Aorta (tissue), 5 donors: ENCODE data around the gene NOMO2. TPM values are rescaled to one million over a fixed set of nuclear protein-coding genes. Genes with fewer than 3 reads are reported as not detected.
A peak's percentile ranks its signal among the peaks of the same experiment; 100 is the strongest.
"Not testable (repeated sequence)": the region's sequence is repeated elsewhere in the genome, so short reads cannot be mapped to it uniquely, and the experiment has no call there.

Experiments used
- ATAC-seq: fragments of 200-7000 bp; cut with Tn5 transposase; one replicate; pipeline ENCODE4 v1.9.1; 2022; ENCODE audit warnings: moderate library complexity; ENCODE audit not compliant: low FRiP score
- DNase-seq, 2 donors: peaks; one replicate each; pipeline ENCODE4 v3.0.0-alpha.2; 2020
- H3K27ac ChIP-seq, 2 donors: one replicate each; pipeline ENCODE4 v1.5.1; 2013; ENCODE audit warnings: low read length in 2 of 2, mild to moderate bottlenecking in 2 of 2, moderate library complexity in 2 of 2, control low read depth in 1 of 2, inconsistent platforms in 1 of 2, low read depth in 1 of 2
- H3K27me3 ChIP-seq, 2 donors: one replicate each; pipeline ENCODE4 v1.6.1; 2013; ENCODE audit warnings: control low read depth in 1 of 2, low read length in 1 of 2, mild to moderate bottlenecking in 1 of 2, moderate library complexity in 1 of 2; ENCODE audit not compliant: insufficient read depth in 2 of 2, control insufficient read depth in 1 of 2
- H3K36me3 ChIP-seq, 2 donors: one replicate each; pipeline ENCODE4 v1.6.1; 2013; ENCODE audit warnings: control low read depth in 1 of 2, low read length in 1 of 2, mild to moderate bottlenecking in 1 of 2; ENCODE audit not compliant: insufficient read depth in 2 of 2, control insufficient read depth in 1 of 2
- H3K4me1 ChIP-seq, 2 donors: one replicate each; pipeline ENCODE4 v1.6.1; 2013; ENCODE audit warnings: low read length in 2 of 2, control low read depth in 1 of 2, mild to moderate bottlenecking in 1 of 2, moderate library complexity in 1 of 2; ENCODE audit not compliant: insufficient read depth in 2 of 2, control insufficient read depth in 1 of 2
- H3K4me3 ChIP-seq, 2 donors: one replicate each; pipeline ENCODE4 v1.5.1; 2013; ENCODE audit warnings: low read length in 2 of 2, control low read depth in 1 of 2, mild to moderate bottlenecking in 1 of 2
- H3K9me3 ChIP-seq: one replicate; pipeline ENCODE4 v1.6.1; 2013; ENCODE audit warnings: mild to moderate bottlenecking, low read length; ENCODE audit not compliant: control insufficient read depth
- WGBS, 2 donors: extraction: QIAGEN DNeasy Blood & Tissue Kit; methylation state at CpG; one replicate each; pipeline ENCODE4 v1.1.7; 2013; 5-methylcytosine and 5-hydroxymethylcytosine counted together
- intact Hi-C, 2 donors: fragments of 100-400 bp; cut with DNase I; formaldehyde crosslinking; loops; one replicate each; pipeline versions ENCODE4 v1.14.2 to v1.15.0; 2022
- polyA plus RNA-seq, 2 donors: library from polyadenylated mRNA; stranded (reverse); fragments of 200-250 nt; gene quantifications; one replicate each; pipeline ENCODE4 v1.2.3, GENCODE V29; 2013
- total RNA-seq, 2 donors: library from RNA; stranded (reverse); fragmentation: NEBNext Ultra II Directional; extraction: Animal tissue kit (Norgen Biotek cat#: 25700); gene quantifications; one replicate each; pipeline ENCODE4 v1.2.1, GENCODE V29; 2021
- donor health status: healthy with polysubstance abuse.
- donor health status: Bipolar disorder and iron deficiency.
- donor health status: DM: no; HTN: no; CAD: no.
- donor health status: DM: no; HTN: no; CAD: no.
- donor health status: DM: yes; HTN: yes; CAD: no.

The NOMO2 gene
- total and polyA plus RNA-seq, 4 donors: 65.1 to 124 (median 96.3) TPM

DNA sequence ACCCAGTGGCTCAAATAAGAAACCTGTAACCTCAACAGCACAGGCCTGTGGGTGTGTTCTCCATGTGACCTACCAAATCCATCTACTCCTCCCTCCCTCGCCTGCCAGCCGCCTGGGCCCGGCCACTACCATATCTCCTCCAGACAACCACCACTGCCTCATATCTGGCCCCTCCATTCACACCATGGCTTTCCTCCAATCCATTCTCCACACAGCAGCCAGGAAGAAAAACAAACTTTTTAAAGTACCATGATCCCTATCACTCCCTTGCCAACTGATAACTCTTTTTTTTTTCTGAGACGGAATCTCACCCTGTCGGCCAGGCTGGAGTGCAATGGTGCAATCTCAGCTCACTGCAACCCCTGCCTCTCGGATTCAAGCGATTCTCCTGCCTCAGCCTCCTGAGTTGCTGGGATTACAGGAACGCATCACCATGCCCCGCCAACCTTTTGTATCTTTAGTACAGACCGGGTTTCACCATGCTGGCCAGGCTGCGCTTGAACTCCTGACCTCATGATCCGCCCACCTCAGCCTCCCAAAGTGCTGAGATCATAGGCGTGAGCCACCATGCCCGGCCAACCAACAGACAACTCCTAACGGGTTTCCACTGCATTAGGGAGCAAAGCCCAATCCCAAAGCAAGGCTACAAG is 26.3 kb downstream of the NOMO2 start:
- H3K9me3 ChIP-seq, H3K36me3 ChIP-seq, H3K27ac ChIP-seq, intact Hi-C loops, H3K4me1 ChIP-seq, H3K27me3 ChIP-seq, H3K4me3 ChIP-seq: not testable (repeated sequence)
- ATAC-seq (peak; percentile 84), DNase-seq (peak in 1 of 2 donors; percentile 73)
- 32 to 37% methylated on average over 15 of the region's 15 CpGs for WGBS, 2 donors

- 75% methylated on average over 1 of the region's 4 CpGs; no CpG with 5 or more reads in 1 of the 2 donors for WGBS, 2 donors
- ATAC-seq, intact Hi-C loops, H3K27me3 ChIP-seq, DNase-seq, H3K36me3 ChIP-seq, H3K4me1 ChIP-seq, H3K27ac ChIP-seq, H3K9me3 ChIP-seq, H3K4me3 ChIP-seq: not testable (repeated sequence)
Measured at GRCh38 chr16:18534308-18534707, 27.6 kb downstream of the NOMO2 start.

DNA sequence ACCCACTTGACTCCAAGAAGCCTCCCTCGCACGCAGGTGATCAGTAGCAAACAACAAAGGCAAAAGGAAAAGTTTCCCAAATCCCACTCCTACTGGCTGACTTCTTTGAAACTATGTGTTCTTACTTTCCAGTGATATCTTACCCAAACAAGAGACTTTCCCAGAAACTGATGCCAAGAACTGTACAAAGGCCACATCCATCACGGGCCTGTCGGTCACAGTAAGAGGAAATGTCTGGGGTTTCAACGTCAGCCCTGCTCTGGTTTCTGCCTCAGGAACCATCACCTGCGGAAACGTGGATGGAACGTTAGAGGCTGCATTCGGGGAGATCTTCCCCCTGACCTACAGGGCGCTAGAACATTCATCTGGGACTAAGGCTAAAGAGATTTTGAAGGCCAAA is 30.6 kb downstream of the NOMO2 start:
- H3K27me3 ChIP-seq, H3K4me1 ChIP-seq, H3K4me3 ChIP-seq, H3K36me3 ChIP-seq, DNase-seq, H3K27ac ChIP-seq, H3K9me3 ChIP-seq, intact Hi-C loops, ATAC-seq: not testable (repeated sequence)
- 5 to 23% methylated on average over 2 to 6 of the region's 10 CpGs for WGBS, 2 donors

- H3K4me3 ChIP-seq, H3K36me3 ChIP-seq, H3K4me1 ChIP-seq, H3K27me3 ChIP-seq, H3K9me3 ChIP-seq, intact Hi-C loops, H3K27ac ChIP-seq, DNase-seq, ATAC-seq: not testable (repeated sequence)
- 29 to 47% methylated on average over 2 of the region's 3 CpGs for WGBS, 2 donors
Measured at GRCh38 chr16:18530329-18530728, 31.6 kb downstream of the NOMO2 start.

- H3K27ac ChIP-seq, intact Hi-C loops, H3K9me3 ChIP-seq, H3K4me3 ChIP-seq, H3K36me3 ChIP-seq, H3K27me3 ChIP-seq, H3K4me1 ChIP-seq, DNase-seq, ATAC-seq: not testable (repeated sequence)
- WGBS, 2 donors: 70 to 87% methylated on average over 2 to 3 of the region's 4 CpGs
Measured at GRCh38 chr16:18526547-18526946, 35.4 kb downstream of the NOMO2 start.

GRCh38 chr16:18525882-18526482 is 35.9 kb downstream of the NOMO2 start:
- ATAC-seq, H3K4me1 ChIP-seq, H3K36me3 ChIP-seq, H3K27ac ChIP-seq, H3K9me3 ChIP-seq, DNase-seq, H3K27me3 ChIP-seq, intact Hi-C loops, H3K4me3 ChIP-seq: not testable (repeated sequence)
- 90 to 98% methylated on average over 7 to 8 of the region's 8 CpGs for WGBS, 2 donors

GRCh38 chr16:18522637-18523036 is 39.3 kb downstream of the NOMO2 start:
- H3K27me3 ChIP-seq, DNase-seq, H3K27ac ChIP-seq, H3K4me3 ChIP-seq, H3K36me3 ChIP-seq, H3K9me3 ChIP-seq, ATAC-seq, H3K4me1 ChIP-seq, intact Hi-C loops: not testable (repeated sequence)
- no CpG with 5 or more reads among the region's 9 CpGs for WGBS, 2 donors

DNA sequence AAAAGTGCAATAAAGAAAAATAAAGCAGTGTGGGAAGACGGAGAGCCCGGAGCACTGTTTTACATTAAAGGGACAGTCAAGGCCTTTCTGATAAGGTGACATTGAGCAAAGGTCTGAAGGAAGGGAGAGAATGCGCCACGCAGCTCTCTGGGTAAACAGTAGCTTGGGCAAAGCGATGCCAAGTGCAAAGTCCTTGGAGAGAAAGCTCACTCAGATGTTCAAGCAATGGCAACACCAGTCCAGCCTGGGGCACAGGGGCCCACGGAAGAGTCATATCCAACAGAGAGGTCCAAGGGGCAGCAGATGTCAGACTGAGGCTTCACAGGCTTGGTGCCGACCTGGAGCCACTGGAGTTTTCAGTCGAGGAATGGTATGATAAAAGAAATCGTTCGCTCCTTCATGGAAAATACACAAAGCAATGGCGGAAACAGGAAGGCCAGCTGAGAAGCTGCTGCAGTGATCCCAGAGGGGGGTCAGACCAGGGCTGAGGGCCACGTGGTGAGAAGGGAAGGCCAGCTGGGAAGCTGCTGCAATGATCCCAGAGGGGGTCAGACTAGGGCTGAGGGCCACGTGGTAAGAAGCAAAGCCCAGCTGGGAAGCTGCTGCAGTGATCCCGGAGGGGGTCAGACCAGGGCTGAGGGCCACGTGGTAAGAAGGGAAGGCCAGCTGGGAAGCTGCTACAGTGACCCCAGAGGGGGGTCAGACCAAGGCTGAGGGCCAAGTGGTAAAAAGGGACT is 40.3 kb downstream of the NOMO2 start:
- H3K27me3 ChIP-seq, intact Hi-C loops, ATAC-seq, H3K36me3 ChIP-seq, H3K9me3 ChIP-seq, H3K4me1 ChIP-seq, H3K27ac ChIP-seq, DNase-seq, H3K4me3 ChIP-seq: not testable (repeated sequence)
- WGBS, 2 donors: no CpG with 5 or more reads among the region's 15 CpGs
